ENCODE measurements around the gene NEURL1B.

DNA sequence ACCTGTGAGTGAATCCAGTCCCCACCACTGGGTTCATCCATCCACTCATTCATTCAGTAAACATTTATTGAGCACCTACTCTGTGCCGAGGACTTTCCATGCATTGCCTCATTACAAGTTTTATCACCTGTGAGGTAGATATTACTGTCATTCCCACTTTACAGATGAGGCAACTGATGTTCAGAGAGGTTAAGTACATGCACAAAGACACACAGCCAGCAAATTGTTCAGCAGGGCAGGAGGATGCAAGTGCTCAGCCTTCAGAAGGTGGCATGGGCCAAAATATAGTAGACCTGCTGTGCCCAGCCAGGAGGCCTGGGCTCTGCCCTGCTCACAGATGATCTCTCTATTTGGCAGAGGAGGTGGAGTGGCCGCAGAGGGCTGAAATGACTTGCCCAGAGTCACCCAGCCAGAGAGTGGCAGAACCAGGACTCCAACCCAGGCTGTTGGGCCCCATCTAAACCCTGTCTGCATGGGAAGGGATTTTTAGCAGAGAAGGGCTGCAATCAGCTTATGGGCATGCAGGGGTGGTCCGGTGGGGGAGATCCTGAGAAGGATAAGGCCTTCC, 7.6 kb upstream of the NEURL1B start:
- TF ChIP-seq, protein P1, sequence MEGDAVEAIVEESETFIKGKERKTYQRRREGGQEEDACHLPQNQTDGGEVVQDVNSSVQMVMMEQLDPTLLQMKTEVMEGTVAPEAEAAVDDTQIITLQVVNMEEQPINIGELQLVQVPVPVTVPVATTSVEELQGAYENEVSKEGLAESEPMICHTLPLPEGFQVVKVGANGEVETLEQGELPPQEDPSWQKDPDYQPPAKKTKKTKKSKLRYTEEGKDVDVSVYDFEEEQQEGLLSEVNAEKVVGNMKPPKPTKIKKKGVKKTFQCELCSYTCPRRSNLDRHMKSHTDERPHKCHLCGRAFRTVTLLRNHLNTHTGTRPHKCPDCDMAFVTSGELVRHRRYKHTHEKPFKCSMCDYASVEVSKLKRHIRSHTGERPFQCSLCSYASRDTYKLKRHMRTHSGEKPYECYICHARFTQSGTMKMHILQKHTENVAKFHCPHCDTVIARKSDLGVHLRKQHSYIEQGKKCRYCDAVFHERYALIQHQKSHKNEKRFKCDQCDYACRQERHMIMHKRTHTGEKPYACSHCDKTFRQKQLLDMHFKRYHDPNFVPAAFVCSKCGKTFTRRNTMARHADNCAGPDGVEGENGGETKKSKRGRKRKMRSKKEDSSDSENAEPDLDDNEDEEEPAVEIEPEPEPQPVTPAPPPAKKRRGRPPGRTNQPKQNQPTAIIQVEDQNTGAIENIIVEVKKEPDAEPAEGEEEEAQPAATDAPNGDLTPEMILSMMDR (IDR thresholded peaks at IDR 0.05; ENCODE audit: poor library complexity, severe bottlenecking) = no peak
- TF ChIP-seq REST (IDR thresholded peaks at IDR 0.05; ENCODE audit: borderline replicate concordance) = no peak
- TF ChIP-seq EP300 (conservative IDR thresholded peaks at IDR 0.05; ENCODE audit: poor library complexity, severe bottlenecking) = no peak
- no peak for TF ChIP-seq MXI1 (conservative IDR thresholded peaks at IDR 0.05; ENCODE audit: poor library complexity, severe bottlenecking)
- TF ChIP-seq POLR2AphosphoS5 (IDR thresholded peaks at IDR 0.05) = no peak
- no peak for TF ChIP-seq TAF1 (IDR thresholded peaks at IDR 0.05; ENCODE audit: low read depth)
- no peak for TF ChIP-seq RAD21 (conservative IDR thresholded peaks at IDR 0.05)
